SK-N-SH (cell line): ENCODE data around the gene MALL.
"Not testable (repeated sequence)": the region's sequence is repeated elsewhere in the genome, so short reads cannot be mapped to it uniquely, and the experiment has no call there.

ENCODE experiments used
- EP300 ChIP-seq, 2 experiments: IDR thresholded peaks; 2 replicates each; pipeline versions ENCODE4 v1.4.0 to v1.6.1; 2012; ENCODE audit warnings: borderline replicate concordance in 1 of 2, low read depth in 1 of 2, low read length in 1 of 2
- EZH2phosphoT487 ChIP-seq: fragments of 200-600 bp; sonication (generic); IDR thresholded peaks from 2 replicates; pipeline ENCODE4 v1.6.1; 2017; ENCODE audit warnings: low read depth, mixed run types, mild to moderate bottlenecking, antibody characterized with exemption, moderate library complexity, borderline replicate concordance
- GABPA ChIP-seq: IDR thresholded peaks from 2 replicates; pipeline ENCODE4 v1.4.0; 2012; ENCODE audit warnings: low read depth, mild to moderate bottlenecking
- GATA2 ChIP-seq: sonication (generic); formaldehyde crosslinking; IDR thresholded peaks from 2 replicates; pipeline ENCODE4 v1.5.0; 2020; ENCODE audit warnings: mild to moderate bottlenecking, missing genetic modification reagents
- IRF3 ChIP-seq: fragments of 150-350 bp; IDR thresholded peaks from 2 replicates; pipeline ENCODE4 v1.6.1; 2016; ENCODE audit warnings: mild to moderate bottlenecking, low read depth, low read length
- POLR2AphosphoS5 ChIP-seq: IDR thresholded peaks from 2 replicates; pipeline ENCODE4 v1.6.1; 2012; ENCODE audit warnings: low read depth, low read length
- RAD21 ChIP-seq: IDR thresholded peaks from 2 replicates; pipeline ENCODE4 v1.6.1; 2012; ENCODE audit warnings: mild to moderate bottlenecking, low read length
- TAF1 ChIP-seq: IDR thresholded peaks from 2 replicates; pipeline ENCODE4 v1.6.1; 2012; ENCODE audit warnings: low read depth, mild to moderate bottlenecking, low read length, moderate library complexity, borderline replicate concordance
- TEAD4 ChIP-seq: IDR thresholded peaks from 2 replicates; pipeline ENCODE4 v1.4.0; 2012; ENCODE audit warnings: mild to moderate bottlenecking, borderline replicate concordance; ENCODE audit not compliant: insufficient read depth
- USF1 ChIP-seq: IDR thresholded peaks from 2 replicates; pipeline ENCODE4 v1.4.0; 2012; ENCODE audit warnings: low read depth, borderline replicate concordance
- TF ChIP-seq, protein P1 (sequence below): fragments of 200-600 bp; sonication (generic); IDR thresholded peaks from 2 replicates; pipeline ENCODE4 v1.6.1; 2017; ENCODE audit warnings: antibody characterized with exemption, mild to moderate bottlenecking, moderate library complexity

- TF ChIP-seq, protein P1, sequence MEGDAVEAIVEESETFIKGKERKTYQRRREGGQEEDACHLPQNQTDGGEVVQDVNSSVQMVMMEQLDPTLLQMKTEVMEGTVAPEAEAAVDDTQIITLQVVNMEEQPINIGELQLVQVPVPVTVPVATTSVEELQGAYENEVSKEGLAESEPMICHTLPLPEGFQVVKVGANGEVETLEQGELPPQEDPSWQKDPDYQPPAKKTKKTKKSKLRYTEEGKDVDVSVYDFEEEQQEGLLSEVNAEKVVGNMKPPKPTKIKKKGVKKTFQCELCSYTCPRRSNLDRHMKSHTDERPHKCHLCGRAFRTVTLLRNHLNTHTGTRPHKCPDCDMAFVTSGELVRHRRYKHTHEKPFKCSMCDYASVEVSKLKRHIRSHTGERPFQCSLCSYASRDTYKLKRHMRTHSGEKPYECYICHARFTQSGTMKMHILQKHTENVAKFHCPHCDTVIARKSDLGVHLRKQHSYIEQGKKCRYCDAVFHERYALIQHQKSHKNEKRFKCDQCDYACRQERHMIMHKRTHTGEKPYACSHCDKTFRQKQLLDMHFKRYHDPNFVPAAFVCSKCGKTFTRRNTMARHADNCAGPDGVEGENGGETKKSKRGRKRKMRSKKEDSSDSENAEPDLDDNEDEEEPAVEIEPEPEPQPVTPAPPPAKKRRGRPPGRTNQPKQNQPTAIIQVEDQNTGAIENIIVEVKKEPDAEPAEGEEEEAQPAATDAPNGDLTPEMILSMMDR = not testable (repeated sequence)
- not testable (repeated sequence) for TF ChIP-seq EZH2phosphoT487; TAF1; USF1; RAD21; GABPA; TEAD4; GATA2 (CRISPR knock-in tag); IRF3; POLR2AphosphoS5; EP300 (IDR thresholded peaks at IDR 0.05; ENCODE audit: borderline replicate concordance in 1 of 2, low read depth in 1 of 2, low read length in 1 of 2)
These were observed 59.7 kb downstream of the MALL start for GRCh38 chr2:110055819-110056408.
